Karpas-422 (cell line): ENCODE data around the gene TRERF1. TPM values are rescaled to one million over a fixed set of nuclear protein-coding genes. Genes with fewer than 3 reads are reported as not detected.
"Not testable (repeated sequence)": the region's sequence is repeated elsewhere in the genome, so short reads cannot be mapped to it uniquely, and the experiment has no call there.

Source experiments
- DNase-seq: peaks from one replicate; pipeline ENCODE4 v3.0.0-alpha.2; 2015
- H2AFZ ChIP-seq: fragments of 200-600 bp; sonication (generic); 2 replicates; pipeline ENCODE4 v1.6.1; 2014; ENCODE audit warnings: antibody characterized with exemption, low read length, mixed read lengths
- H3K27ac ChIP-seq: fragments of 200-600 bp; sonication (generic); 2 replicates; pipeline ENCODE4 v1.5.1; 2014; ENCODE audit warnings: mild to moderate bottlenecking, low read length, moderate library complexity
- H3K27me3 ChIP-seq: fragments of 200-600 bp; sonication (generic); 2 replicates; pipeline ENCODE4 v1.6.1; 2014; ENCODE audit warnings: low read length, mixed read lengths
- H3K36me3 ChIP-seq: fragments of 200-600 bp; sonication (generic); 2 replicates; pipeline ENCODE4 v1.6.1; 2014; ENCODE audit warnings: low read length, mixed read lengths; ENCODE audit not compliant: insufficient read depth
- H3K4me1 ChIP-seq: fragments of 200-600 bp; sonication (generic); 2 replicates; pipeline ENCODE4 v1.6.1; 2014; ENCODE audit warnings: mild to moderate bottlenecking, low read length, mixed read lengths
- H3K4me2 ChIP-seq: fragments of 200-600 bp; sonication (generic); 2 replicates; pipeline ENCODE4 v1.6.1; 2014; ENCODE audit warnings: low read length, low read depth, mild to moderate bottlenecking; ENCODE audit not compliant: poor library complexity, severe bottlenecking
- H3K4me3 ChIP-seq: fragments of 200-600 bp; sonication (generic); 2 replicates; pipeline ENCODE4 v1.5.1; 2014; ENCODE audit warnings: mild to moderate bottlenecking, antibody characterized with exemption, low read length, mixed read lengths
- H3K79me2 ChIP-seq: fragments of 200-600 bp; sonication (generic); 2 replicates; pipeline ENCODE4 v1.6.1; 2014; ENCODE audit warnings: mild to moderate bottlenecking, low read length, mixed read lengths
- H3K9ac ChIP-seq: fragments of 200-600 bp; sonication (generic); 2 replicates; pipeline ENCODE4 v1.6.0; 2014; ENCODE audit warnings: low read length
- H3K9me2 ChIP-seq: fragments of 200-600 bp; sonication (generic), shearing (Covaris generic); replicated peaks from 2 replicates; pipeline ENCODE4 v1.6.0; 2014; ENCODE audit warnings: mild to moderate bottlenecking, low read length, moderate library complexity; ENCODE audit not compliant: insufficient read depth
- H3K9me3 ChIP-seq: fragments of 300-700, 200-600 bp; sonication (generic); 2 replicates; pipeline ENCODE4 v1.6.1; 2014; ENCODE audit warnings: low read length, mixed read lengths
- H4K20me1 ChIP-seq: fragments of 200-600 bp; sonication (generic); 2 replicates; pipeline ENCODE4 v1.6.1; 2014; ENCODE audit warnings: mild to moderate bottlenecking, antibody characterized with exemption, low read length, low read depth; ENCODE audit not compliant: insufficient read depth
- total RNA-seq: library from RNA; depleted of rRNA; stranded (reverse); fragments of >200 nt; shearing (Covaris generic); gene quantifications from 2 replicates; pipeline ENCODE4 v1.2.3, GENCODE V29; 2014; ENCODE audit warnings: low replicate concordance

The TRERF1 gene
- total RNA-seq, 1 experiment from 2014 or later, result 32.7 TPM

DNA sequence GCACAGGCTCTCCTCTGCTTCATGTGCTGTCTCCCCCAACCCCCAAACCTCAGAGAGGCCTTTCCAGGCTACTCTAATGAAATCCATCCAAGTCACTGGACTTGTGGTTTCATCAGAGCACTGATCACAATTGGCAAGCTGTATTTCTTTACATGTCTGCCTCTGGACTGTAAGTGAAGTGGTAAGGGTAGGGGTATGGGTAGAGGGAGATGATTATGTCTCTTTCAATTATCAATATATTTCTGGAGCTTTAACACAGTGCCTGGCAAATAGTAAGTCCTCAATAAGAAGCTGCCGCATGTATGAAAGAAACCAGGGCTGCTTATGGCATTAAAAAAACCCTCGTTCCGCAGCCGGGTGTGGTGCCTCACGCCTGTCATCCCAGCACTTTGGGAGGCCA, 5.4 kb downstream of the TRERF1 start:
- peaks cover 80% of the 10 kb centered on the region for H3K4me1 ChIP-seq
- no peak overlapping the region for H3K4me3 ChIP-seq
- no peaks in the 10 kb centered on the region for H3K9me3 ChIP-seq
- no peak overlapping the region for H3K9ac ChIP-seq
- H3K79me2 ChIP-seq, result peaks cover 100% of the 10 kb centered on the region
- DNase-seq, result no peak
- peaks cover 36% of the 10 kb centered on the region for H3K36me3 ChIP-seq
- H3K27me3 ChIP-seq, result no peaks in the 10 kb centered on the region
- H4K20me1 ChIP-seq, result peaks cover 11% of the 10 kb centered on the region
- peak overlapping the region; percentile 37; the same call in 1 of the 2 replicates for H3K27ac ChIP-seq
- no peak overlapping the region for H2AFZ ChIP-seq
- H3K4me2 ChIP-seq, result no peak overlapping the region
- no peaks in the 10 kb centered on the region for H3K9me2 ChIP-seq

DNA sequence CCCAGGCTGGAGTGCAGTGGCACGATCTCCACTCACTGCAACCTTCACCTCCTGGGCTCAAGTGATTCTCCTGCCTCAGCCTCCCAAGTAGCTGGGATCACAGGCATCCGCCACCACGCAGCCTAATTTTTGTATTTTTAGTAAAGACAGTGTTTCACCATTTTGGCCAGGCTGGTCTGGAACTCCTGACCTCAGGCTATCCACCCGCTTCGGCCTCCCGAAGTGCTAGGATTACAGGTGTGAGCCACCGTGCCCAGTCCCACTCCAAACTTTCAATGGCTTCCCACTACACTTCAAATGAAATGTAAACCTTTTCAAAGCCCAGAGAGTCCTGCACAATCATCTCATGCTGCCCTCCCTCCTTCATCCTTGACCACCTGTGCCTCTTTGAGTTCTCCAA, 5.8 kb downstream of the TRERF1 start:
- Histone ChIP-seq H3K36me3 (peaks cover 36% of the 10 kb centered on the region), H3K79me2 (peaks cover 99% of the 10 kb centered on the region), H3K4me1 (peaks cover 84% of the 10 kb centered on the region), H3K27ac (peak overlapping the region; percentile 37; the same call in 1 of the 2 replicates), H4K20me1 (peaks cover 11% of the 10 kb centered on the region)
- not testable (repeated sequence) for H2AFZ ChIP-seq, H3K4me3 ChIP-seq, H3K4me2 ChIP-seq, H3K9me2 ChIP-seq, H3K27me3 ChIP-seq, H3K9me3 ChIP-seq, H3K9ac ChIP-seq, DNase-seq

DNA sequence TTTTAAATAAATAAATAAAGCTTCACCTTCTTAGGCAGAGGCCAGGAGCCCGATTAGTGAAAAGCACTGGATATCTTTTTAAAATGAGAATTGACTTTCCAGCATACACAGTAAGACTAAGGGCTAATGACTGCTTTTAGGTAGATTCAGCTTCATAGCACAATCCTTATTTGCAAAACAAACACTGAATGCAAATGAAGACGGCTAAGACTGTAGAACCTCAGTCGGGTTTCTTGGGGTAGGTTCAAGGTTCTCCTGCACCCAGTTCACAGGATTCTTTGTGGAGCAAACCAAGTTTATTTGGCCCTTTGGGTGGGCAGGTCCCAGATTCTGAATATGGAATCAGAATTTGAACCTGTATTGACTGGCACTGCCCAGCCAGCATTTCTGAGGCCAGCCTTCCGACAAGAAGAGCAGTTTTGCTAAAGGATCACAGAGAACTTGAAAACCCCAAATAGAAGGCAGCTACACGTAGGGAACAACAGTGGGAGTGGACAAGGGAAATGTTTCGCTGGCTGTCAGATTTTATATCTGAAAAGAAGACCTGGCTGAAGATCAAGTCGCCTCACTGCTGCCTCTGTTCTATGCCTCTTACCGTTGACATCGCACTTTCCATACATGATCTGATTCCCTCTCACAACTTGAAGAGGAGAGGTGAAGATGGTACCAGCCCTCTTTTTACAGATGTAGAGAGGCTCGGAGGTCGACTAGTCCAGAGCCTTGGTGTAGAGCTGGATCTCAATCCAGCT, 8.2 kb downstream of the TRERF1 start:
- peak overlapping the region; percentile 64 for H3K4me3 ChIP-seq

DNA sequence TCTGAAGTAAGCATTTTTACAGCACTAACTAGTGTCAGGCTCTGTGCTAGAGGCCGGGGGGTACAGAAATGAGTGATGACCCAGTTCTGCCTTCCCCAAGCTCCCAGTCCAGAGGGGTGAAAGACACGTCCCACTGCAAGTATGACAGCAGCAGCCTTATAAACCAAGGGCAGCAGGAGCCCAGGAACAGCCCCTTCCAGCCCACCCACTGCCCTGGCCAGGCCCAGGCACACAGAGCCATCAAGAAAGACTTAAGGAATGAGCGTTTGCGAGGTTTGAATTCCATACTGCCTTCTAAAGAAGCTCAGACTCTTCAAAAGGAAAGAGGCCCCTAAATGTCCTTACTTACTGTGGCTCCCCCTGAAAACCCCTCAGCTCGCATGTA, 10.0 kb downstream of the TRERF1 start:
- Histone ChIP-seq H3K79me2 (peaks cover 98% of the 10 kb centered on the region), H3K27me3 (no peaks in the 10 kb centered on the region), H2AFZ (no peak overlapping the region), H3K4me2 (peak overlapping the region; percentile 78), H3K4me1 (peaks cover 70% of the 10 kb centered on the region), H3K27ac (peak overlapping the region; percentile 97), H3K9me3 (no peaks in the 10 kb centered on the region), H3K9ac (peak overlapping the region; percentile 79), H3K4me3 (peak overlapping the region; percentile 64), H3K36me3 (peaks cover 24% of the 10 kb centered on the region), H3K9me2 (no peaks in the 10 kb centered on the region), H4K20me1 (peaks cover 16% of the 10 kb centered on the region)
- no peak for DNase-seq

More for the DNA sequence above, 8.2 kb downstream of the TRERF1 start:
- Histone ChIP-seq H3K27me3 (no peaks in the 10 kb centered on the region), H4K20me1 (peaks cover 20% of the 10 kb centered on the region), H3K36me3 (peaks cover 31% of the 10 kb centered on the region; the same call in 1 of the 2 replicates), H3K4me2 (peak overlapping the region; percentile 78), H2AFZ (no peak overlapping the region), H3K9me3 (no peaks in the 10 kb centered on the region), H3K4me1 (peaks cover 84% of the 10 kb centered on the region), H3K79me2 (peaks cover 99% of the 10 kb centered on the region), H3K27ac (peak overlapping the region; percentile 97), H3K9me2 (no peaks in the 10 kb centered on the region), H3K9ac (peak overlapping the region; percentile 79)
- DNase-seq, result peak; percentile 74

DNA sequence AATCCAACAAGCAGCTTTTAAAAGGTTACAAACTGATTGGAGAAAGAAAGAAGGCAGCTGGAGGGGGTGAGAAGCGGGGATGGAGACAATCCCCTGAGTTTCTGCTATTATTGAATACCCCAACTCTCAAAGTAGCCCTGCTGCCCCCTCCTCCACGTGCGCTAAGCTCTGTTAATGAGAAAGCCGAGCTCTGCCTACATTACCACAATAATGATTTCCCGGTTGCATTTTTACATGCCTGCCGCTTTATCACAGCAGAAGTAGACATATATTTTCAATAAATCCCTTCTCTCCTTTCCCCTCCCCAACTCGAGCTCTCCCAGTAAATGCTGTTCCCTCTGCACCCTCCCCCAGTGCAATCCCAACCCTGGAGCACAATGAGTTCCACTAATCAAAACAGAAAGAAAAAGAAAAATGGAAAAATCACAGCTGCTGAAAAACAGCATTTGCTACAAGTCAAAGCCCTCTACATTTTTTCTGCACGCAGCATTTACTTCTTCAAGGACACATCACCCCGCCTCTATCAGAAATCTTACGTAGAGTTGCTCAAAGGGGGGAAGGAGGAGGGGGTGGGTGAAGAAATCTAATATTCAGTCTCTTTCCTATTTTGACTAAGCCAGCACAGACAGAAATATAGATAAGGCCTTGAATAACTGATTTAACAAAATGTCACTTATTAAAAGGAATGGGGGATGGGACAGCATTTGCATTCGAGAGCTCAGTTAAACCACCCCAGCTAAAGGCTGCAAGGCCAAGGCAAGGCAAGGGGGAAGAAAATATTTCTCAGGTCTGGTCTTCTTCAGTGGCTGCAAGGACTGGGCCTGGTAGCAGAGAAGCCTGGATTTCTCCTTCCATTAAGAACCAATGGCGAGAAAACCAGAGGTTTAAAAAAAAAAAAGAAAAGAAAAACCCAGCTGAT, 10.7 kb downstream of the TRERF1 start:
- peaks cover 97% of the 10 kb centered on the region for H3K79me2 ChIP-seq
- no peaks in the 10 kb centered on the region for H3K9me2 ChIP-seq
- peaks cover 66% of the 10 kb centered on the region for H3K4me1 ChIP-seq
- peak overlapping the region; percentile 97 for H3K27ac ChIP-seq
- H3K36me3 ChIP-seq, result peaks cover 22% of the 10 kb centered on the region
- no peak overlapping the region for H2AFZ ChIP-seq
- H3K27me3 ChIP-seq, result no peaks in the 10 kb centered on the region
- H3K9ac ChIP-seq, result peak overlapping the region; percentile 79
- peak overlapping the region; percentile 78 for H3K4me2 ChIP-seq
- H3K9me3 ChIP-seq, result no peaks in the 10 kb centered on the region
- DNase-seq, result peak; percentile 95
- peaks cover 13% of the 10 kb centered on the region for H4K20me1 ChIP-seq
- peak overlapping the region; percentile 64 for H3K4me3 ChIP-seq

DNA sequence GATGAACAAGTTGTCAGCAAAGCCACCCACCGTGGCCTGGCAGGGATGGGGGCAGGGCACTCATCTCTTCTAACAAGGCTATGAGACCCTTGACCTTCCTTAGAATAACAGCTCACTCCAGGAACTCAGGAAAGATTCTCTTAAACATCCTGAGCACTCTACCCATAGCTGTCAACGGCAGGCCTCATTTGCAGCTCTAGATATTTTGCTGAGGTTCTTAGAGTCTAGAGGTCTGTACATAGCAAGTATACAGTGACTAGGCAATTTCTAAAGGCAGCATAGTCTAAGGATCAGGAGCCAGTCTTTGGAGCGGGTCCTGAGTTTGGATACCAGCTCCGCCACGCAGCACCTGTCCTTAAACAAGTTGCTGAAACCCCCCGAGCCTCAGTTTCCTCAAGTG, 11.7 kb downstream of the TRERF1 start:
- H3K27me3 ChIP-seq, result no peaks in the 10 kb centered on the region
- no peak overlapping the region for H2AFZ ChIP-seq
- peak overlapping the region; percentile 64 for H3K4me3 ChIP-seq
- H3K9ac ChIP-seq, result peak overlapping the region; percentile 79; the same call in 1 of the 2 replicates
- H3K9me2 ChIP-seq, result no peaks in the 10 kb centered on the region
- H3K9me3 ChIP-seq, result no peaks in the 10 kb centered on the region
- peaks cover 59% of the 10 kb centered on the region for H3K4me1 ChIP-seq
- H3K36me3 ChIP-seq, result peaks cover 25% of the 10 kb centered on the region
- H3K79me2 ChIP-seq, result peaks cover 97% of the 10 kb centered on the region
- H3K27ac ChIP-seq, result peak overlapping the region; percentile 97
- peak overlapping the region; percentile 78 for H3K4me2 ChIP-seq
- H4K20me1 ChIP-seq, result peaks cover 13% of the 10 kb centered on the region; the same call in 1 of the 2 replicates
- DNase-seq, result no peak

DNA sequence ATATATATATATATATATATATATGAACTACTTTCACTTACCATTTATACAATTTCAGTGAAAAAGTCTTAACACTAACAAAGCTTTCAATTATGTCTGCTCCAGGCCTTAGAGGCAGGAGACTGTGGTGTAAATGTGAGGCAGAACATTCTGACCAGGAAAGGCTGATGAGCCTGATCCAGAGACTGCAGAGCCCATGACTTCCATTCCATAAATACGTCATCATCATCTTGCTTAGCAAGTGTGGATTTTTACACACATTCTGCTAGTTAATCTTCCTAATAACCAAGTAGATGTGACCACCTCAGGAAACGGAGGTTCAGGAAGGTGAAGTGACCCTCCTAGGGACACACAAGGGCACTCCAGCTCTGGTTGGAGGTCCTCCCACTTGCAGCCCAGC, 14.9 kb downstream of the TRERF1 start:
- Histone ChIP-seq H3K4me1 (peaks cover 37% of the 10 kb centered on the region), H3K27ac (no peak overlapping the region), H3K27me3 (no peaks in the 10 kb centered on the region), H3K79me2 (peaks cover 97% of the 10 kb centered on the region), H3K4me2 (no peak overlapping the region), H3K9me2 (no peaks in the 10 kb centered on the region), H3K4me3 (no peak overlapping the region), H3K36me3 (peaks cover 50% of the 10 kb centered on the region), H4K20me1 (peaks cover 18% of the 10 kb centered on the region), H3K9ac (no peak overlapping the region), H2AFZ (no peak overlapping the region), H3K9me3 (no peaks in the 10 kb centered on the region)
- DNase-seq, result no peak

DNA sequence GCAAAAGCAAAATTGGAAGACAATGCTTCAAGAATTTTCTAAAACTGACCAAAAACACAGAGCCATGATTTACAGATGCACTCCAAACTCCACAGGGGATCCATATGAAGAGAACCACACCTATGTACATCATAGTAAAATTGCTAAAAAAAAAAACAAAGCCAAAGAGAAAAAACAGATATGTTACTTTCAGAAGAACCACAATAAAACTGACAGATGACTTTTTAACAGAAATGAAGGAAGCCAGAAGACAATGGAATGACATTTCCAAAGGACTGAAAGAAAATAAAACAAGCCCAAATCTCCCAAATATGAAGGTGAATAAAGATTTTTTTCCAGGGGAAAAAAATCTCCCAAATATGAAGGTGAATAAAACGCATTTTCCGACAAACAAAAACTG, 17.5 kb downstream of the TRERF1 start:
- no peaks in the 10 kb centered on the region for H3K9me2 ChIP-seq
- H2AFZ ChIP-seq, result no peak overlapping the region
- H3K36me3 ChIP-seq, result peaks cover 53% of the 10 kb centered on the region
- H3K4me2 ChIP-seq, result no peak overlapping the region
- no peak overlapping the region for H3K4me3 ChIP-seq
- DNase-seq, result no peak
- peaks cover 12% of the 10 kb centered on the region for H4K20me1 ChIP-seq
- no peak overlapping the region for H3K9ac ChIP-seq
- no peaks in the 10 kb centered on the region for H3K9me3 ChIP-seq
- H3K79me2 ChIP-seq, result peaks cover 97% of the 10 kb centered on the region
- H3K4me1 ChIP-seq, result peaks cover 20% of the 10 kb centered on the region
- no peaks in the 10 kb centered on the region for H3K27me3 ChIP-seq
- peak overlapping the region; percentile 24; the same call in 1 of the 2 replicates for H3K27ac ChIP-seq
